BJ (cell line): ENCODE data around the gene CATSPER3. TPM values are rescaled to one million over a fixed set of nuclear protein-coding genes. Genes with fewer than 3 reads are reported as not detected.

Experiments
- CTCF ChIA-PET: fragments of 350-600 bp; formaldehyde crosslinking; extraction: SDS; loops from one replicate; lab custom pipeline; 2021; ENCODE audit warnings: antibody characterized with exemption, inconsistent platforms; lab: Yijun Ruan, JAX
- POLR2A ChIA-PET: fragments of 300-600 bp; sonication (Branson Sonifier 250); formaldehyde crosslinking; extraction: SDS; loops from one replicate; lab custom pipeline; 2021; ENCODE audit warnings: antibody characterized with exemption; lab: Charles Lee
- DNase-seq: peaks from one replicate; pipeline ENCODE4 v3.0.0-alpha.2; 2011; ENCODE audit warnings: low read depth
- H3K27me3 ChIP-seq: 2 replicates; pipeline ENCODE4 v1.6.0; 2011; ENCODE audit warnings: low read length; ENCODE audit not compliant: control insufficient read depth, insufficient read depth
- H3K36me3 ChIP-seq: 2 replicates; pipeline ENCODE4 v1.5.1; 2011; ENCODE audit warnings: low read length; ENCODE audit not compliant: control insufficient read depth, insufficient read depth
- H3K4me3 ChIP-seq: 2 replicates; pipeline ENCODE4 v1.5.1; 2011; ENCODE audit warnings: low read depth, mild to moderate bottlenecking, control low read depth, low read length
- polyA plus RNA-seq: library from polyadenylated mRNA; depleted of rRNA; stranded (reverse); fragments of >200 nt; gene quantifications from 2 replicates; pipeline ENCODE4 v1.2.3, GENCODE V29; 2011
- TF ChIP-seq, protein P1 (sequence below): IDR thresholded peaks from 2 replicates; pipeline ENCODE4 v1.5.1; 2011; ENCODE audit warnings: low read depth, mild to moderate bottlenecking, control low read depth, inconsistent platforms, low read length, moderate library complexity; ENCODE audit not compliant: insufficient read depth

Gene CATSPER3
- polyA plus RNA-seq, 1 experiment = 0.43 TPM

DNA sequence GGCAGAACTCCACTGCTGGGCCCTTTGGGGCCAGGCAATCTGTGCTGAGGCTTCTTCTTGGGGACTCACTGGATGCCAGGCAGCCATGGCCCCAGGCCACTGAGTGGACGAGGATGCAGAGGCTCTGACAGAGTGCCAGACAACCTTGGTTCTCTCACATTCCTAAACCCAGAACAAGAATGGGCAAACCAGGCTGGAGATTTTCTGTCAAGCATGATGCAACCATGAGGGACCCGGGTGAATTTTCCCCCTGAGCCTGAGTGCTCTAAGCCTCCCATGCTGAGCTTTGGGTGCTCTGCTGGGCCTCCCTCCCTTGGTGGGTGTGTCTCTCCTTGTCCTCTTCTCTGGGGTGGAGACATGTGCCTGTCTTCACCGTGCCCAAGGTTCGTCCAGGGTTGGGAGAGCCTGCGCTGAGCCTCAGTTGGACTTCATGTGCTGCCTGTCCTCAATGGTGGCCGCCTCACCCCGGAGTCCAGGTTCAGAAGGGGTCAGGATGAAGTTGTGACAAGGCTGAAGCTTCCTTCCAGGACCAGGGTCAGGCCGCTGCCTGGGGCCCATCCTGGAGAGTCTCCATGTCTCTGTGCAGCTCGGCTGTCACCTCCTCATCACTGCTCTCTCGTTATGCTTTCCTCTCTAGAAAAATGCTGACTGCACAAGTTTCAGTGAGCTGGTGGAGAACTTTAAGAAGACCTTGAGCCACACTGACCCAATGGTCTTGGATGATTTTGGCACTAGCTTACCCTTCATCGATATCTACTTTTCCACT, 42.2 kb downstream of the CATSPER3 start:
- Histone ChIP-seq H3K36me3 (no peaks in the 10 kb centered on the region), H3K27me3 (no peaks in the 10 kb centered on the region), H3K4me3 (no peak overlapping the region)
- no peak for DNase-seq
- ChIA-PET CTCF (interaction anchor here (0.9 to 2.5 kb wide), 5 partner anchors 17 to 319 kb away, joined by 3 to 13 read pairs (median 3); no protein-coding TSS in a partner anchor), POLR2A (no interaction called here)
- TF ChIP-seq, protein P1, sequence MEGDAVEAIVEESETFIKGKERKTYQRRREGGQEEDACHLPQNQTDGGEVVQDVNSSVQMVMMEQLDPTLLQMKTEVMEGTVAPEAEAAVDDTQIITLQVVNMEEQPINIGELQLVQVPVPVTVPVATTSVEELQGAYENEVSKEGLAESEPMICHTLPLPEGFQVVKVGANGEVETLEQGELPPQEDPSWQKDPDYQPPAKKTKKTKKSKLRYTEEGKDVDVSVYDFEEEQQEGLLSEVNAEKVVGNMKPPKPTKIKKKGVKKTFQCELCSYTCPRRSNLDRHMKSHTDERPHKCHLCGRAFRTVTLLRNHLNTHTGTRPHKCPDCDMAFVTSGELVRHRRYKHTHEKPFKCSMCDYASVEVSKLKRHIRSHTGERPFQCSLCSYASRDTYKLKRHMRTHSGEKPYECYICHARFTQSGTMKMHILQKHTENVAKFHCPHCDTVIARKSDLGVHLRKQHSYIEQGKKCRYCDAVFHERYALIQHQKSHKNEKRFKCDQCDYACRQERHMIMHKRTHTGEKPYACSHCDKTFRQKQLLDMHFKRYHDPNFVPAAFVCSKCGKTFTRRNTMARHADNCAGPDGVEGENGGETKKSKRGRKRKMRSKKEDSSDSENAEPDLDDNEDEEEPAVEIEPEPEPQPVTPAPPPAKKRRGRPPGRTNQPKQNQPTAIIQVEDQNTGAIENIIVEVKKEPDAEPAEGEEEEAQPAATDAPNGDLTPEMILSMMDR = no peak

DNA sequence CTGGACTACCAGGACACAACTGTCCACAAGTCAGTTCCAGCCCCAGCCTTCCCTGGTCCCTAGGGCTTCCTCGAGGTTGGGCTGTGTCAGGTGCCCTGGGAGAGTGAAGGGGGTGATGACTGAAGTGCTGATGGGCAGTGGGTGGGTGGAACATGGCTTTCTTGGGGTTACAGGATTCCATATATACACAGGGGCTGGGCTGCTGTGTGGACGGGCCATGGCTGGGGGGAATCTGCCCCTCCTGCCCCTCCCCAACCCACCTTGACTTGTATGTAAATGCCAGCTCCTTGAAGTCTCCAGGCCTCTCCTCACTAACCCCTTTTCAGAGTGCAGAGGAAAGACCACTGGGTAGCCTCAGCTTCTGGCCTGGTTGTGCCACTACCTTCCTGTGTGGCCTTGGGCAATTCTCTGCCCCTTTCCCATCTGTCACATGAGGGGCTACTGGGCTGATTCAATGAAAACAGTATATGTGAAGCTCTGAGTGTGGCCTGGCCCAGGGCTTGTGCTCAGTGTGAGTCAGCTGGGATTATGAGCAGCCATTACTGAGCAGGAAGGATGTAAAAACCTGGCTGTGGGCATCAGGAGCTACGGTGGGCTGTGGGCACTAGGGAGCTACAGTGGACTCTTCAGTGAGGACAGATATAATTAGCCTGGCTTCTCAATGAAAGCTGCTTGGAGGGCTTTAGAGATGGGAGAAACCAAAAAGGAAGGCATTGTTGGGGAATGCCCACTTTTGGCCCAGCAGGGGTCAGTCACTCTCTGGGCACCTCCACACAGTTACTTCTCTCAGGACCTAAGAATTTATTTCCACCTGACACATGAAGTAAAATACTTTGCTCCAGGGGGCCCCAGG, 43.0 kb downstream of the CATSPER3 start:
- H3K4me3 ChIP-seq = no peak overlapping the region
- CTCF ChIA-PET = interaction anchor here (0.7 to 2.5 kb wide), 12 partner anchors 11 to 318 kb away, joined by 3 to 13 read pairs (median 3); no protein-coding TSS in a partner anchor
- TF ChIP-seq, protein P1 = peak; percentile 36
- DNase-seq = no peak
- POLR2A ChIA-PET = no interaction called here
- H3K27me3 ChIP-seq = no peaks in the 10 kb centered on the region
- no peaks in the 10 kb centered on the region for H3K36me3 ChIP-seq

DNA sequence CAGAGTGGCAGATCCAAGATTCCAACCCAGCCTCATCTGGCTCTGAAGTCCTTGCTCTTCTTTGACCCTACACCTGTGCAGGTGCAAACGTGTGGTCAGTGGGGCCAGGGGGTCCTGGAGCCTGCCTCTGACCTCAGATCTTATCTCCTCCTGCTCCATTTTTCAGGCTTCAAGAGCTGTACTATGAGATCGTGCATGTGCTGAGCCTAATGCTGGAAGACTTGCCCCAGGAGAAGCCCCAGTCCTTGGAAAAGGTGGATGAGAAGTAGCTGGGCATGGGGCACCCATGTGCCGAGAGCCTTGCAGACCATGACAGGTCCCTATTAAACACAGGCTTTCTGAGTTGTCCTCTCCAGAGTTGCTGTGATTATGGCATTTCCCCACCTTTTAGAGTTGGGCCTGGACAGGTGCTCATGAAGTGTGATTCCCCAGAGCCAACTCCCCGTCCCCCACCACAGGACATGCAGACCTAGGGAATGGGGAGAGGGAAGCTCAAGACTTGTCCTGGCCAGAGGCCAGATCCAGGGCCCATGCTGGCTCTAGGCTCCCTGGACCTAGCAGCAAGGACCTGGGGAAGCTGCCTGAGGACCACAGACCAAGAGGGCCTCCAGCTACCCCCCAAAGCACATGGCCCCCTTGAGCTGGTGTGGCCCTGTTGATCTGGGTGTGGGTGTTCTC, 43.8 kb downstream of the CATSPER3 start:
- ChIA-PET POLR2A (no interaction called here), CTCF (interaction anchor here (0.7 to 2.5 kb wide), 11 partner anchors 11 to 414 kb away, joined by 3 to 13 read pairs (median 4); no protein-coding TSS in a partner anchor)
- no peak overlapping the region for H3K4me3 ChIP-seq
- H3K36me3 ChIP-seq = no peaks in the 10 kb centered on the region
- H3K27me3 ChIP-seq = no peaks in the 10 kb centered on the region
- DNase-seq = no peak
- TF ChIP-seq, protein P1 = no peak

DNA sequence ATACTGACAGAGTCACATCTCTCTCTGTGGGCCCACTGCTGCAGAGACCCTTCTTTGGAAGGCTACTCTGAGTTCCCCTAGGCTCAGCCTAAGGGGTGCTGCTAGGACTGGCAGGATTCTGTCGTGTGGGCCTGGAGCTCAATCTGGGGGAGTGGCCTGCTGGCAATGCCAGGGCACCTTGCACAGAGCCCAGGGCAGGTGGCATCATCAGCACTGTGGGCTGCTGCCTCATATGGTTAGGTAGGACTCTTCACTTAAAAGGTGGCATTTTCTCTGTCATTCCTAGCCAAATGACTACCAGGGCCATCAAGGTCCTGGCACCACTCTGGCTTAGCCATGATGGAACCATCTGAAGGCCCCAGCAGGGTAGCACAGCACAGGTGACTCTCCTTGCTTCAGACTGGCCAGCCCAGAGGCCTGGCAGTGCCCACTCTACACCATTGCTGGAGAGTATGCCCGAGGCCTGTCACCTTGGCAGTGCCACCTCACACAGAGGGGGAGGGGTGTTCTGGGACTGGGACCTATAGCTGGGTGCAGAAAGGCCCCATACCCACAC, 44.4 kb downstream of the CATSPER3 start:
- no peak for DNase-seq
- Histone ChIP-seq H3K4me3 (no peak overlapping the region), H3K27me3 (no peaks in the 10 kb centered on the region), H3K36me3 (no peaks in the 10 kb centered on the region)
- TF ChIP-seq, protein P1 = no peak
- ChIA-PET POLR2A (no interaction called here), CTCF (interaction anchor here (0.5 to 2.5 kb wide), 7 partner anchors 10 to 414 kb away, joined by 3 to 13 read pairs (median 5); no protein-coding TSS in a partner anchor)
